ENCODE measurements around the gene MRPL53. TPM values are rescaled to one million over a fixed set of nuclear protein-coding genes. Genes with fewer than 3 reads are reported as not detected.

MRPL53 gene
- total and polyA plus RNA-seq, 9 of the 15 experiments (the other 6 are each of a cell fraction or from before 2014, with no cell fraction given): 11.5 to 87.9 (median 41.1) TPM

DNA sequence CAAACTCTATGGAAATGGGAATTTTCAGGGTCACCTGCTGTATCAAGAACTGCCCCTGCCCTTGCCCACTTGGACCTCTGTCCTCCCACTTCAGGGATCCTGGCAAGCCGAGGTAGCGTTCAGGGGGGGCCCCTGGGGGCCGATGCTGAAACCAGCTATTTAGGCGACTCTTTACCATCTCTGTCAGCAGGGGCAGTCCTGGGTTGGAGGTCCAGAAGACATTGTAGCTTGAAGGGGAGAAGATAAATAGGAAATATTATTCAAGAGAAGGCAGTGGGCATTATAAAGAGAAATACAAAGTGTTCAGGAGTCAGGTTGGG lies 9.7 kb downstream of the MRPL53 start:
- TF ChIP-seq ZNF780A (CRISPR knock-in tag; IDR thresholded peaks at IDR 0.05) (no peak), DIDO1 (tag; IDR thresholded peaks at IDR 0.05; ENCODE audit: low read depth) (no peak), CBFB (CRISPR knock-in tag; IDR thresholded peaks at IDR 0.05) (no peak), CEBPG (CRISPR knock-in tag; IDR thresholded peaks at IDR 0.05) (no peak), CEBPG (tag; conservative IDR thresholded peaks at IDR 0.05 in 1 of 2, IDR thresholded peaks at IDR 0.05 in 1 of 2) (no peak), SMARCA4 (IDR thresholded peaks at IDR 0.05) (no peak), ZNF282 (CRISPR knock-in tag; IDR thresholded peaks at IDR 0.05) (no peak)
- TF ChIP-seq, protein P1, sequence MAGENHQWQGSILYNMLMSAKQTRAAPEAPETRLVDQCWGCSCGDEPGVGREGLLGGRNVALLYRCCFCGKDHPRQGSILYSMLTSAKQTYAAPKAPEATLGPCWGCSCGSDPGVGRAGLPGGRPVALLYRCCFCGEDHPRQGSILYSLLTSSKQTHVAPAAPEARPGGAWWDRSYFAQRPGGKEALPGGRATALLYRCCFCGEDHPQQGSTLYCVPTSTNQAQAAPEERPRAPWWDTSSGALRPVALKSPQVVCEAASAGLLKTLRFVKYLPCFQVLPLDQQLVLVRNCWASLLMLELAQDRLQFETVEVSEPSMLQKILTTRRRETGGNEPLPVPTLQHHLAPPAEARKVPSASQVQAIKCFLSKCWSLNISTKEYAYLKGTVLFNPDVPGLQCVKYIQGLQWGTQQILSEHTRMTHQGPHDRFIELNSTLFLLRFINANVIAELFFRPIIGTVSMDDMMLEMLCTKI (IDR thresholded peaks at IDR 0.05; ENCODE audit: partially characterized antibody): no peak
- Histone ChIP-seq H2AFZ (ENCODE audit: low read depth, low read length) (no peak overlapping the region), H4K20me1 (replicated peaks; ENCODE audit: control insufficient read depth, insufficient read depth, low read length) (no peaks in the 10 kb centered on the region; the same call in 1 of the 2 replicates), H3K27me3 (ENCODE audit: control insufficient read depth in 2 of 2, insufficient read depth in 2 of 2, low read length in 2 of 2) (no peaks in the 10 kb centered on the region), H3K9me1 (ENCODE audit: control insufficient read depth, insufficient read depth, low read length) (no peaks in the 10 kb centered on the region), H3K4me2 (ENCODE audit: insufficient read depth, low read length) (no peak overlapping the region), H3K4me3 (no peak overlapping the region), H3K27ac (ENCODE audit: extremely low read depth, low read depth, low read length) (no peak overlapping the region), H3K9ac (ENCODE audit: insufficient read depth in 1 of 2, low read depth in 2 of 2, low read length in 2 of 2) (no peak overlapping the region), H3K4me1 (replicated peaks in 1 of 2; ENCODE audit: control insufficient read depth in 2 of 2, insufficient read depth in 2 of 2, low read length in 2 of 2) (peaks cover 7 to 44% of the 10 kb centered on the region in 2 experiments; a peak in 4 of 5 replicates), H3K9me3 (replicated peaks; ENCODE audit: control insufficient read depth, insufficient read depth, low read depth, low read length) (no peaks in the 10 kb centered on the region), H3K36me3 (ENCODE audit: control insufficient read depth, insufficient read depth, low read length) (peaks cover 25% of the 10 kb centered on the region), H3K79me2 (ENCODE audit: control insufficient read depth, insufficient read depth, low read length) (peaks cover 21% of the 10 kb centered on the region)
- ChIA-PET POLR2A (no interaction called here), CTCF (ENCODE audit: low intra/inter-chr PET ratio) (interaction anchor here (0.6 kb wide), 1 partner anchor 63 kb away, joined by 3 read pairs; no protein-coding TSS in a partner anchor)
- intact Hi-C loops (cut with micrococcal nuclease): no loop called here
- in situ Hi-C loops (cut with MboI): no loop called here
- DNase-seq (ENCODE audit: extremely low read depth in 1 of 4, low spot score in 3 of 4): no peak
- WGBS (ENCODE audit: insufficient coverage, low coverage, missing lambda C conversion rate): 96% methylated on average over 4 of the region's 4 CpGs
- no peak for ATAC-seq
- no TSS peak for BruUV-seq (replicated peaks)
- FAIRE-seq: no peak
